OCI-LY3 (cell line): ENCODE data around the gene LRPPRC.
"Not testable (repeated sequence)": the region's sequence is repeated elsewhere in the genome, so short reads cannot be mapped to it uniquely, and the experiment has no call there.

Source experiments
- H2AFZ ChIP-seq: fragments of 200-600, 300-600 bp; shearing (Covaris generic); 2 replicates; pipeline ENCODE4 v1.6.0; 2014; ENCODE audit warnings: antibody characterized with exemption, low read depth, low read length
- H3K27ac ChIP-seq: fragments of 200-600, 300-600 bp; sonication (generic); 2 replicates; pipeline ENCODE4 v1.5.1; 2014; ENCODE audit warnings: mild to moderate bottlenecking, low read length, moderate library complexity, mixed read lengths
- H3K27me3 ChIP-seq: fragments of 200-600, 300-600 bp; sonication (generic); 2 replicates; pipeline ENCODE4 v1.6.1; 2014; ENCODE audit warnings: low read depth, low read length, mixed read lengths
- H3K36me3 ChIP-seq: fragments of 200-600, 300-600 bp; sonication (generic); replicated peaks from 2 replicates; pipeline ENCODE3; 2014; ENCODE audit warnings: low read depth, low read length, mixed read lengths
- H3K4me1 ChIP-seq: fragments of 300-600, 200-600 bp; sonication (generic); 2 replicates; pipeline ENCODE4 v1.6.1; 2014; ENCODE audit warnings: low read length, mixed read lengths
- H3K4me2 ChIP-seq: fragments of 200-600, 300-600 bp; sonication (generic); 2 replicates; pipeline ENCODE4 v1.6.1; 2014; ENCODE audit warnings: low read length, mixed read lengths
- H3K4me3 ChIP-seq: fragments of 300-600, 200-600 bp; sonication (generic); 2 replicates; pipeline ENCODE4 v1.5.1; 2014; ENCODE audit warnings: antibody characterized with exemption, mild to moderate bottlenecking, low read length, moderate library complexity
- H3K79me2 ChIP-seq: fragments of 300-600, 200-600 bp; shearing (Covaris generic); 2 replicates; pipeline ENCODE4 v1.6.1; 2014; ENCODE audit warnings: mild to moderate bottlenecking, low read length, mixed read lengths
- H3K9ac ChIP-seq: fragments of 300-600, 200-600 bp; shearing (Covaris generic); 2 replicates; pipeline ENCODE4 v1.6.0; 2014; ENCODE audit warnings: mild to moderate bottlenecking, low read length, moderate library complexity
- H3K9me3 ChIP-seq: fragments of 200-600, 300-600 bp; shearing (Covaris generic); 2 replicates; pipeline ENCODE4 v1.6.1; 2014; ENCODE audit warnings: low read length, mixed read lengths; ENCODE audit not compliant: insufficient read depth
- H4K20me1 ChIP-seq: fragments of 200-600, 300-600 bp; sonication (generic); 2 replicates; pipeline ENCODE4 v1.6.1; 2016; ENCODE audit warnings: low read length, mixed read lengths; ENCODE audit not compliant: insufficient read depth
- EZH2phosphoT487 ChIP-seq: fragments of 200-600 bp; shearing (Covaris generic); IDR thresholded peaks from 2 replicates; pipeline ENCODE4 v1.6.1; 2018; ENCODE audit warnings: antibody characterized with exemption, mixed run types, low read depth
- TF ChIP-seq, protein P1 (sequence below): fragments of 200-600, 300-600 bp; sonication (generic); IDR thresholded peaks from 2 replicates; pipeline ENCODE4 v1.5.1; 2014; ENCODE audit warnings: antibody characterized with exemption, low read length, low read depth

Gene LRPPRC

DNA sequence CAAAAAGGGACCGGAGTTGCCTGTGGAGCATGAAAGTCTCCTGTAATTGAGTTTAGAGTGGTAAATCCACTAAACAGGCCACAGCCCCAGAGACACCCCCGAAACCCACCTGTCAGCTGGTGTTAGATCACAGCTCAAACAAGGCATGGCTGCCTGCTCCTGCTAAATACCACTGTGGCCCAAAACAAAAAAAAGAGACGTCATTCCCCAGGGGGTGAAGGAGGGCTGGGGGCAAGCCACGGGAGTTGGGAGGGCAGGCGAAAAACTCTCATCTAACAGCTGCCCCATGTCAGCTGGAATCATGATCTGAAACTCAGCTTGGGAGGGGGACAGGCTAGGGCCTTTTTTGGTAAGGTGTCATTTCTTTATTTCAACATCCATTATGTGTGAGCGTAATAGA lies 42.5 kb upstream of the LRPPRC start:
- Histone ChIP-seq H3K9me3 (no peaks in the 10 kb centered on the region), H3K79me2 (no peaks in the 10 kb centered on the region), H3K27ac (no peak overlapping the region), H3K4me2 (no peak overlapping the region), H3K4me1 (0 out of 2 replicates have a peak, but pooled peaks cover 2% of the 10 kb centered on the region), H3K27me3 (no peaks in the 10 kb centered on the region), H3K9ac (no peak overlapping the region), H3K36me3 (no peaks in the 10 kb centered on the region), H2AFZ (no peak overlapping the region), H3K4me3 (no peak overlapping the region), H4K20me1 (no peaks in the 10 kb centered on the region)
- TF ChIP-seq, protein P1, sequence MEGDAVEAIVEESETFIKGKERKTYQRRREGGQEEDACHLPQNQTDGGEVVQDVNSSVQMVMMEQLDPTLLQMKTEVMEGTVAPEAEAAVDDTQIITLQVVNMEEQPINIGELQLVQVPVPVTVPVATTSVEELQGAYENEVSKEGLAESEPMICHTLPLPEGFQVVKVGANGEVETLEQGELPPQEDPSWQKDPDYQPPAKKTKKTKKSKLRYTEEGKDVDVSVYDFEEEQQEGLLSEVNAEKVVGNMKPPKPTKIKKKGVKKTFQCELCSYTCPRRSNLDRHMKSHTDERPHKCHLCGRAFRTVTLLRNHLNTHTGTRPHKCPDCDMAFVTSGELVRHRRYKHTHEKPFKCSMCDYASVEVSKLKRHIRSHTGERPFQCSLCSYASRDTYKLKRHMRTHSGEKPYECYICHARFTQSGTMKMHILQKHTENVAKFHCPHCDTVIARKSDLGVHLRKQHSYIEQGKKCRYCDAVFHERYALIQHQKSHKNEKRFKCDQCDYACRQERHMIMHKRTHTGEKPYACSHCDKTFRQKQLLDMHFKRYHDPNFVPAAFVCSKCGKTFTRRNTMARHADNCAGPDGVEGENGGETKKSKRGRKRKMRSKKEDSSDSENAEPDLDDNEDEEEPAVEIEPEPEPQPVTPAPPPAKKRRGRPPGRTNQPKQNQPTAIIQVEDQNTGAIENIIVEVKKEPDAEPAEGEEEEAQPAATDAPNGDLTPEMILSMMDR: no peak
- TF ChIP-seq EZH2phosphoT487: no peak

DNA sequence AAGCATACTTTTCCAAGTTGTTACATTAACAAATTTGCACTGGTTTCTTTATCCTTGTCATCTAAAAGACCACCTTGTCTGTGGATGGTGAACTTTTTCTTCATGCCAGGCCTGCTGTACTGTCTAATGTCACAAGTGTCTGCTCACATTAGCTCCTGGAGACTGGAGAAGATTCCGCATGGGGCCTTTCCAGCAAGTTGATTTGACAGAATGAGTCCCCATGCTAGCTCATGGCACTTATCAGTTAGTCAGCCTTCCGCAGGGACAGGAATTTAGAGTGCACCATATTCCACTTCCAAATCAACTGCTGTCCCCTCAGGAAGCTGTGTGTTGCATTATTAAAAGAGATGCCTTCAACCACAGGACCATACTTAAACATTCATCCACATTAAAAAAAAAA lies 41.4 kb upstream of the LRPPRC start:
- H2AFZ ChIP-seq: no peak overlapping the region

DNA sequence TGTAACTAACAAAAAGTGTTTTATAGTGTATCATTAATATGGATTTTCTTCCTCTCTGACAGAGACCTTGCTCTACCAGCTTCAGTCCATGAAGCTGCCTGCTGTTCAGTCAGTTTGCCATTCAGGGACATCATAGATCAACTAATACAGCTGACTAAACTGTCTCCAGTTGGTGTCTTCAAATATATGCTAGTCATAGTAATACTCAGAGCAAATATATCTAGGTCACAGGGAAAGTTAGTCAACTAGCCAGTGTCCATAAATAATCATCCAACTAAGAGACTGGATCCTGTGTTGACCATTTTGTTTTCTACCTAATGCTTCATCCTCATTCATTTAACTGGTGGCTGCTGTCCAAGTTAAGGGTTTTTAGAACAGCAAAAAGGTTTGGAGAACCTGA lies 38.2 kb upstream of the LRPPRC start:
- Histone ChIP-seq H3K27me3 (peaks cover 7% of the 10 kb centered on the region; the same call in 1 of the 2 replicates), H3K27ac (no peak overlapping the region), H3K4me2 (no peak overlapping the region), H4K20me1 (no peaks in the 10 kb centered on the region), H3K9ac (no peak overlapping the region), H3K9me3 (no peaks in the 10 kb centered on the region), H2AFZ (no peak overlapping the region), H3K4me1 (0 out of 2 replicates have a peak, but pooled peaks cover 2% of the 10 kb centered on the region), H3K79me2 (no peaks in the 10 kb centered on the region), H3K4me3 (no peak overlapping the region), H3K36me3 (no peaks in the 10 kb centered on the region)
- TF ChIP-seq EZH2phosphoT487: no peak
- TF ChIP-seq, protein P1: no peak

More for the DNA sequence above, 41.4 kb upstream of the LRPPRC start:
- TF ChIP-seq EZH2phosphoT487: no peak
- TF ChIP-seq, protein P1: no peak
- Histone ChIP-seq H3K36me3 (no peaks in the 10 kb centered on the region), H3K27me3 (no peaks in the 10 kb centered on the region), H3K4me2 (no peak overlapping the region), H3K4me3 (no peak overlapping the region), H3K79me2 (no peaks in the 10 kb centered on the region), H3K9ac (no peak overlapping the region), H4K20me1 (no peaks in the 10 kb centered on the region), H3K4me1 (0 out of 2 replicates have a peak, but pooled peaks cover 2% of the 10 kb centered on the region), H3K9me3 (no peaks in the 10 kb centered on the region), H3K27ac (no peak overlapping the region)

- not testable (repeated sequence) for H3K9ac ChIP-seq, H3K27ac ChIP-seq, H3K9me3 ChIP-seq, H3K79me2 ChIP-seq, H3K36me3 ChIP-seq, H4K20me1 ChIP-seq, H3K27me3 ChIP-seq, H3K4me2 ChIP-seq, H2AFZ ChIP-seq, H3K4me3 ChIP-seq, H3K4me1 ChIP-seq
Observed at GRCh38 chr2:44027076-44027475, 31.3 kb upstream of the LRPPRC start.

DNA sequence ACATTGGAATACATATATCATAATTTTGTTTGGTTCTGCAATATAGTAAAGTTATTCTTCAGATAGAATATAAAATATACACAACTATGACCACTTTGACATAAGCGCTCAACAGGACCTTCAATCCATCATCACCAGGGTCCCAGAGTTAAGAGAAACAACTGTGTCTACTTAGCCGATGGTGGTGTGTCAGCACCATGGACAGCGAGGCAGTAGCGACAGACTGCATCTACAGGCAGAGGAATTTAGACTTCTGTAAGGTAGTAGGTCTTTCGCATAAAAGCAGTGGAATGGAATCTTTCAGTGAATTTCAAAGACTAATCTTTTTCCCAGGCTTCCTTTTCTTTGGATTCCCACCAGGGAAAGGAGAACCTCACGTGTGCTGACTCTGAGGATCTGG lies 20.5 kb upstream of the LRPPRC start:
- H3K79me2 ChIP-seq: no peaks in the 10 kb centered on the region
- H2AFZ ChIP-seq: no peak overlapping the region
- H3K4me1 ChIP-seq: no peaks in the 10 kb centered on the region
- TF ChIP-seq, protein P1: no peak
- no peak for TF ChIP-seq EZH2phosphoT487
- H3K27ac ChIP-seq: no peak overlapping the region
- H3K9ac ChIP-seq: no peak overlapping the region
- H4K20me1 ChIP-seq: no peaks in the 10 kb centered on the region
- H3K27me3 ChIP-seq: peaks cover 3% of the 10 kb centered on the region; the same call in 1 of the 2 replicates
- no peak overlapping the region for H3K4me2 ChIP-seq
- H3K4me3 ChIP-seq: no peak overlapping the region
- no peaks in the 10 kb centered on the region for H3K36me3 ChIP-seq
- H3K9me3 ChIP-seq: no peaks in the 10 kb centered on the region
